H9 (cell line): Measurements from ENCODE around the gene PTPRJ. TPM values are rescaled to one million over a fixed set of nuclear protein-coding genes. Genes with fewer than 3 reads are reported as not detected.

ENCODE experiments used
- DNase-seq: peaks from one replicate; pipeline ENCODE4 v3.0.0-alpha.2; 2017
- H2AFZ ChIP-seq: one replicate; pipeline ENCODE4 v1.6.1; 2013; ENCODE audit warnings: mild to moderate bottlenecking, low read length, control low read depth, moderate library complexity
- H2AK5ac ChIP-seq: 2 replicates; pipeline ENCODE4 v1.6.1; 2013; ENCODE audit warnings: low read length, control low read depth, mixed read lengths; ENCODE audit not compliant: insufficient read length
- H2BK120ac ChIP-seq: one replicate; pipeline ENCODE4 v1.6.1; 2013; ENCODE audit warnings: low read depth, mild to moderate bottlenecking, low read length, control low read depth, inconsistent platforms; ENCODE audit not compliant: poor library complexity, severe bottlenecking
- H2BK12ac ChIP-seq: 2 replicates; pipeline ENCODE4 v1.6.1; 2013; ENCODE audit warnings: low read length, control low read depth, mixed read lengths, low read depth; ENCODE audit not compliant: insufficient read length
- H2BK15ac ChIP-seq: 2 replicates; pipeline ENCODE4 v1.6.1; 2013; ENCODE audit warnings: low read depth, low read length, control low read depth
- H2BK20ac ChIP-seq: one replicate; pipeline ENCODE4 v1.6.1; 2013; ENCODE audit warnings: low read depth, mild to moderate bottlenecking, low read length, control low read depth, inconsistent platforms; ENCODE audit not compliant: poor library complexity, severe bottlenecking
- H2BK5ac ChIP-seq: 2 replicates; pipeline ENCODE4 v1.6.1; 2013; ENCODE audit warnings: low read length, control low read depth, mixed read lengths; ENCODE audit not compliant: insufficient read length
- H3K14ac ChIP-seq: 2 replicates; pipeline ENCODE4 v1.6.1; 2013; ENCODE audit warnings: low read length, control low read depth; ENCODE audit not compliant: insufficient read depth
- H3K18ac ChIP-seq: 2 replicates; pipeline ENCODE4 v1.6.1; 2013; ENCODE audit warnings: low read depth, mild to moderate bottlenecking, mixed read lengths, low read length, control low read depth; ENCODE audit not compliant: insufficient read length
- H3K23ac ChIP-seq: 2 replicates; pipeline ENCODE4 v1.6.1; 2013; ENCODE audit warnings: low read length, control low read depth, mixed read lengths, low read depth; ENCODE audit not compliant: insufficient read length
- H3K23me2 ChIP-seq: 2 replicates; pipeline ENCODE4 v1.6.1; 2013; ENCODE audit warnings: low read depth, mild to moderate bottlenecking, mixed read lengths, low read length, control low read depth; ENCODE audit not compliant: insufficient read length, poor library complexity, severe bottlenecking
- H3K27ac ChIP-seq: 2 replicates; pipeline ENCODE4 v1.5.1; 2013; ENCODE audit warnings: low read length, control low read depth, mixed read lengths, low read depth; ENCODE audit not compliant: insufficient read length
- H3K27me3 ChIP-seq: 2 replicates; pipeline ENCODE4 v1.6.1; 2013; ENCODE audit warnings: low read length, control low read depth, inconsistent platforms; ENCODE audit not compliant: insufficient read depth
- H3K4ac ChIP-seq: 2 replicates; pipeline ENCODE4 v1.6.1; 2013; ENCODE audit warnings: low read depth, mild to moderate bottlenecking, control low read depth, inconsistent platforms, low read length, moderate library complexity
- H3K4me1 ChIP-seq: 2 replicates; pipeline ENCODE4 v1.6.1; 2013; ENCODE audit warnings: low read length, control low read depth, inconsistent platforms; ENCODE audit not compliant: insufficient read depth
- H3K4me2 ChIP-seq: 2 replicates; pipeline ENCODE4 v1.6.1; 2013; ENCODE audit warnings: low read length, control low read depth, mixed read lengths; ENCODE audit not compliant: insufficient read length, insufficient read depth
- H3K56ac ChIP-seq: 2 replicates; pipeline ENCODE4 v1.6.1; 2013; ENCODE audit warnings: low read depth, mild to moderate bottlenecking, mixed read lengths, low read length, control low read depth; ENCODE audit not compliant: insufficient read length
- H3K79me1 ChIP-seq: 2 replicates; pipeline ENCODE4 v1.6.1; 2013; ENCODE audit warnings: low read depth, mild to moderate bottlenecking, moderate library complexity, low read length, control low read depth, inconsistent platforms; ENCODE audit not compliant: insufficient read depth, poor library complexity, severe bottlenecking
- H3K79me2 ChIP-seq: 2 replicates; pipeline ENCODE4 v1.6.1; 2013; ENCODE audit warnings: low read length, control low read depth, inconsistent platforms; ENCODE audit not compliant: insufficient read depth
- H3K9ac ChIP-seq: 2 replicates; pipeline ENCODE4 v1.6.1; 2013; ENCODE audit warnings: low read length, control low read depth, mixed read lengths; ENCODE audit not compliant: insufficient read length; ENCODE audit errors: extremely low read depth
- H3K9me3 ChIP-seq: one replicate; pipeline ENCODE4 v1.6.1; 2013; ENCODE audit warnings: low read depth, low read length, inconsistent platforms; ENCODE audit not compliant: control insufficient read depth
- H3T11ph ChIP-seq: one replicate; pipeline ENCODE4 v1.6.1; 2013; ENCODE audit warnings: mild to moderate bottlenecking, low read length, control low read depth, inconsistent platforms
- H4K20me1 ChIP-seq: one replicate; pipeline ENCODE4 v1.6.1; 2013; ENCODE audit not compliant: control insufficient read depth, insufficient read length, insufficient read depth
- H4K5ac ChIP-seq: 2 replicates; pipeline ENCODE4 v1.6.1; 2013; ENCODE audit warnings: low read depth, mild to moderate bottlenecking, mixed read lengths, low read length, control low read depth; ENCODE audit not compliant: insufficient read length
- H4K8ac ChIP-seq: replicated peaks from 2 replicates; pipeline ENCODE4 v1.6.1; 2013; ENCODE audit warnings: low read length, control low read depth, mixed read lengths, low read depth; ENCODE audit not compliant: insufficient read length
- H4K91ac ChIP-seq: 2 replicates; pipeline ENCODE4 v1.6.1; 2013; ENCODE audit warnings: low read depth, mild to moderate bottlenecking, moderate library complexity, mixed read lengths, low read length, control low read depth; ENCODE audit not compliant: insufficient read length
- H3K27ac Mint-ChIP-seq, 3 experiments: 2 replicates in 2 of 3; 3 replicates in 1 of 3; pipeline ENCODE4 v1.8.0; 2020 to 2021; ENCODE audit warnings: mixed read lengths in 3 of 3, mild to moderate bottlenecking in 1 of 3, moderate library complexity in 1 of 3
- H3K27me3 Mint-ChIP-seq: 2 replicates; pipeline ENCODE4 v1.8.0; 2021; ENCODE audit warnings: low read depth, mild to moderate bottlenecking, moderate library complexity, mixed read lengths
- H3K36me3 Mint-ChIP-seq, 3 experiments: 2 replicates in 2 of 3; 3 replicates in 1 of 3; pipeline ENCODE4 v1.8.0; 2020 to 2021; ENCODE audit warnings: low read depth in 3 of 3, mixed read lengths in 3 of 3; ENCODE audit not compliant: insufficient read depth in 1 of 3
- H3K4me1 Mint-ChIP-seq, 2 experiments: 2 replicates each; pipeline ENCODE4 v1.8.0; 2020; ENCODE audit warnings: mixed read lengths in 2 of 2
- H3K4me3 Mint-ChIP-seq, 2 experiments: 2 replicates in 1 of 2; 3 replicates in 1 of 2; pipeline ENCODE4 v1.8.0; 2020 to 2021; ENCODE audit warnings: mild to moderate bottlenecking in 2 of 2, mixed read lengths in 2 of 2, moderate library complexity in 1 of 2
- H3K9me3 Mint-ChIP-seq, 2 experiments: 2 replicates in 1 of 2; 3 replicates in 1 of 2; pipeline ENCODE4 v1.8.0; 2020; ENCODE audit warnings: mild to moderate bottlenecking in 2 of 2, mixed read lengths in 2 of 2, moderate library complexity in 1 of 2
- CTCF ChIP-seq: fragments of 200-600 bp; sonication (generic); conservative IDR thresholded peaks from 3 replicates; pipeline ENCODE4 v1.8.0; 2021; ENCODE audit warnings: antibody characterized with exemption, mild to moderate bottlenecking
- WGBS: extraction: QIAGEN DNeasy Blood & Tissue Kit; methylation state at CpG from one replicate; pipeline ENCODE4 v1.1.7; 2013; ENCODE audit warnings: missing lambda C conversion rate, low lambda C conversion rate, mixed read lengths; ENCODE audit not compliant: insufficient read length; ENCODE audit errors: extremely low coverage; 5-methylcytosine and 5-hydroxymethylcytosine counted together
- microRNA-seq: library from miRNA; unstranded; fragments of <30 nt; microRNA quantifications from one replicate; pipeline ENCODE4, GENCODE V29; 2020; ENCODE audit warnings: borderline microRNAs expressed
- total RNA-seq: library from RNA; stranded (reverse); gene quantifications from 2 replicates; pipeline ENCODE4 v1.2.1, GENCODE V29; 2021

PTPRJ gene
- total RNA-seq, 1 experiment from 2014 or later: 10.6 TPM

GRCh38 chr11:48216510-48216909 is 236.2 kb downstream of the PTPRJ start, which contains the start of gene OR4B1:
OR4B1 (plus strand) TSS chr11:48216810; CDS start chr11:48216810, 0 bp downstream.
- Histone ChIP-seq H3K4me1 (no peaks in the 10 kb centered on the region), H3K4ac (no peak within 1 kb of the TSS), H3K56ac (no peak within 1 kb of the TSS), H3K27ac (no peak within 1 kb of the TSS), H3K23ac (no peak within 1 kb of the TSS), H2AFZ (no peak within 1 kb of the TSS), H2BK12ac (no peak within 1 kb of the TSS), H3K9ac (no peak within 1 kb of the TSS), H2BK15ac (no peak within 1 kb of the TSS), H4K91ac (no peak within 1 kb of the TSS), H2BK5ac (no peak within 1 kb of the TSS), H3K4me2 (no peak within 1 kb of the TSS), H2BK120ac (no peak within 1 kb of the TSS), H3K14ac (no peak within 1 kb of the TSS), H2AK5ac (no peak within 1 kb of the TSS), H3K79me1 (no peaks in the 10 kb centered on the region), H4K8ac (no peak within 1 kb of the TSS), H3K27me3 (no peaks in the 10 kb centered on the region), H4K5ac (no peak within 1 kb of the TSS), H3K79me2 (no peaks in the 10 kb centered on the region), H2BK20ac (no peak within 1 kb of the TSS), H3K18ac (no peak within 1 kb of the TSS), H3K23me2 (no peaks in the 10 kb centered on the region), H3T11ph (no peak within 1 kb of the TSS), H3K9me3 (peaks cover 88% of the 10 kb centered on the region), H4K20me1 (no peaks in the 10 kb centered on the region)
- DNase-seq: no peak
- TF ChIP-seq CTCF: no peak
- no peak within 1 kb of the TSS for H3K27ac Mint-ChIP-seq
- peaks cover 0 to 12% (median 5%) of the 10 kb centered on the region in 3 experiments; a peak in 5 of 7 replicates for H3K36me3 Mint-ChIP-seq
- WGBS: no CpG with 5 or more reads among the region's 2 CpGs
- no peaks in the 10 kb centered on the region for H3K4me1 Mint-ChIP-seq
- H3K27me3 Mint-ChIP-seq: peaks cover 1% of the 10 kb centered on the region; the same call in 1 of the 2 replicates
- peaks cover 93 to 97% of the 10 kb centered on the region in 2 experiments for H3K9me3 Mint-ChIP-seq
- H3K4me3 Mint-ChIP-seq: no peak within 1 kb of the TSS

Small RNAs within 50 kb of the gene (microRNA-seq; reads per million reads assigned to microRNA genes)
- gene MIR3161: not detected

Other genes starting within 250 kb of the PTPRJ start
- gene FNBP4, start 213.2 kb upstream of the PTPRJ start, total RNA-seq: 93.3 and 106 TPM in 2 replicates
- 82.6 and 86.1 TPM in 2 replicates for gene NUP160, start 132.2 kb upstream of the PTPRJ start, total RNA-seq
- gene OR4B1, start 236.3 kb downstream of the PTPRJ start, total RNA-seq: not detected in 2 replicates